HG02840 (cell line): ENCODE results near the gene KIF5C.

Source experiments
- ATAC-seq: cut with Tn5 transposase; IDR thresholded peaks from one replicate; pipeline ENCODE4 v1.9.1; 2021; ENCODE audit warnings: mild to moderate bottlenecking, moderate library complexity, moderate number of reproducible peaks; ENCODE audit not compliant: unreplicated experiment, low FRiP score

The KIF5C gene

DNA sequence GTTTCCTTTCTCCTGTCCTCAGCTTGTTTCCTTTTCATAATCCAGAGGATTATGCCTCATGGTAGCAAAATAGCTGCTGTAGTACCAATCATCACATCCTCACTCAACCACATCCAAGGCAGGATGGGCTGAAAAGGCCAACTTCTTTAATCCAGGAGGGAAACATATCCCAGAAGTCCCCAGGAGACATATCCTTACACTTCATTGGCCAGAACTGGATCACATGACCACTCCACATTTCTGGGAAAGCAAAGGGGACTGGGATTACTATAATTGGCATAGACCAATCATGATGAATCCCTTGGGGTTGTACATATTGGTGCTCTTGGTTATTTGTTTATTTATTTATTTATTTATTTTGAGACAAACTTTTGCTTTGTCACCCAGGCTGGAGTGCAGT, 109.4 kb downstream of the KIF5C start:
- no peak for ATAC-seq

- no peak for ATAC-seq
These were observed 112.3 kb downstream of the KIF5C start for GRCh38 chr2:148987286-148987685.

GRCh38 chr2:148988337-148988736, 113.3 kb downstream of the KIF5C start:
- no peak for ATAC-seq

- peak; percentile 82 for ATAC-seq
These were observed 115.0 kb downstream of the KIF5C start for GRCh38 chr2:148989882-148990493.

DNA sequence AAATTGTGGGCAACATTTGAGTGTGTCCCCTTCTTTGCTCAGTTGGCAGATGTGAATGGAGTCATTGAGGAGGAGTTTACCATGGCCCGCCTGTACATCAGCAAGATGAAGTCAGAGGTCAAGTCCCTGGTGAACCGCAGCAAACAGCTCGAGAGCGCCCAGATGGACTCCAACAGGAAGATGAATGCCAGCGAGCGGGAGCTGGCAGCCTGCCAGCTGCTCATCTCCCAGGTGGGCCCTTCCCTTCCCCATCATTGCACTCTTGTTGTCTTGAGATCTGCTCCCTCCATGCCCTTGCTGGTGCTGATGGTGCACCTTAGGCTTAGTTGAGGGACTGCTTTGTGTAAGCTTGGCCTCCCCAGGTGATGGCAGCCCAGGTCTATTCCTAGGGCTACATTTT, 115.9 kb downstream of the KIF5C start:
- ATAC-seq: no peak

DNA sequence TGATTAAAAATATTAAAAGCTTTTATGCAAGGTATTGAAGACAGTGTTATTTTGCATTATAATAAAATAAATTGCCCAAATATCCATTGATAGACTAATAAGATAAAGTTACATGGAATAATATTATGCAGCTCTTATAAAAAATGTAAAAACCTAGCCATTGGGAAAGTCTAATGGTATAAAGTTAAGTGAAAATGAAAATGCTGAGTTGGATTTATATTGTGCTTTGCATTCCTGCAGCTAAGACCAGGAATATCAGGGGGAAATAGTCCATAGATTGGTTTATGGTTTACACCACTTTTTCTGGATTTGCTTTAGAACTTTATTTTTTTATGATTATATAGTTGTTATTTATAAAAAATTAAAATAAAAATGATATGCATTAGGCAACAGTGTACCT, 117.4 kb downstream of the KIF5C start:
- no peak for ATAC-seq

DNA sequence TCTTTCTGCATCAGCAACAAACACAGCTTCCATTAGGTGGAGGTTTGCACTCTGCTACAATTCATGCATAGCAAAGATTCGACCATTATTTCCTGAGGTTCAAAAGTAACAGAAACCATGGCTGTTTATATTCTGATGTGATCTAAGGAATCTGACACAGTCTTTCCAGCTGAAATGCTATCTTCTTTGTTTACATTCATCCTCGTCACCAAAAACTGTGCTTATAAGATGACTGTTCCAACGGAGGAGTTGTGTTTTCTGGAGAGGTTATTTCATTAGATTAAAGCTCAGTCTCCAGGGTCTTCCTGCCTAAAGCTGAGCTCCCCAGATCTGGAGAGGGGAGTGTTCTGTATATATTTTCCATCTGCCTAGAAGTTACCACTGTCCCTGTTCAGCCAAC, 118.3 kb downstream of the KIF5C start:
- no peak for ATAC-seq

DNA sequence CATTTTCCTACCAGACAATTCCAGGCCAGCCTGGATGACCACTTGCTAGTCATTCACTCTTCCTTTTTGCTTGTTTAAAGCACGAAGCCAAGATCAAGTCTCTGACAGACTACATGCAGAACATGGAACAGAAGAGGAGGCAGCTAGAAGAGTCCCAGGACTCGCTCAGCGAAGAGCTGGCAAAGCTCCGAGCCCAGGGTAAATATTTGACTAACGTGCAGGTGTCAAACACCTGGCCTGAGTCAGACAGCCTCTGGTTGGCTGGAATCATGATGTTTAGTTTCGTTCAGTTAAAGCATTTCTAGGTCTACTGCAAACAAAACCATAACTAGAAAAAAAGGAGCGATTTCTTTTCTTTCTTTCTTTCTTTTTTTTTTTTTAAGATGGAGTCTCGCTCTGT, 119.3 kb downstream of the KIF5C start:
- no peak for ATAC-seq

GRCh38 chr2:148996805-148997204, 121.8 kb downstream of the KIF5C start:
- no peak for ATAC-seq

DNA sequence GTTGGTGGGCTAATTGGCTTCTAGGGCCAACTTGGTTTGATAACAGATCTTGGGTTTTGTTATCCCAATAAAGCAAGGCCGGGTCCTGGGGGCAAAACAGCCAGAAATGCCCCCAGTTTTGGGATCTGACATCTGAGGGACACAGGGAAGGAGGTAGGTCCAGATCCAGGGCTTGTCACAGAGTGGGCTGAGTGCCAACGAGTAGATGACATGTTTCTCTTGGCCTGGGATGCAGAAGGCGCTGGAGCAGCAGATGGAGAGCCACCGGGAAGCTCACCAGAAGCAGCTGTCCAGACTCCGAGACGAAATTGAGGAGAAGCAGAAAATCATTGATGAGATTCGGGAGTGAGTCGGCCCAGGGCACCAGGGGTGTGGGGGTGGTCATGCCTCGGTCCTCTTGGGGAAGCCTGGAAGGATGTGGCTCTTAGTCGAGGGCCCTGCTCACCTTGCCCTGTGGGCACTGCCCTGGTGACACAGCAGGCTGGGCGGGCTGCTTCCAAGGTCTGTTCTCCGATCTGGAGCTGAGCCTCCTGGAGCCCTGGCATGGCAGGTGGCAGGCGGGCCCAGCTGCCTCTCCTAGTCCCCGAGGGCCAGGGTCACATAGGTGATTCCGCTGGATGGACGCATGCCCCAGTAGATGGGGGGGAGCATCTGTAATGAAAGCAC, 123.3 kb downstream of the KIF5C start:
- no peak for ATAC-seq

DNA sequence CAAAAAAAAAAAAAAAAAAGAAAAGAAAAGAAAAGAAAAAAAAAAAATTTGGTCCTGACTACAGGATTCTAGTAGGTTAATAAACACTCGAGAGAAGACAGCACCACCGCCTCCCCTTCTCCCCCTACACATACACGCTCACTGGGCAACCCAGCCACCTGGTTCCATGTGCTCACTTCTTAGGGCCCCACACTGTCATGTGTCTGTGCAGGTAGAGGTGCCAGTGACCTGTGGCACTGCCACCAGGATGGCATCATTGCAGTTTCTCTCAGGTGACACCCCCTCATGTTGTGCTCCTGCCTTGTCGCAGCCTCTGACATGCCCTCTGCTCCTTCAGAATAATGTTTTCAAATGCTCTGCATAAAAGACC, 123.8 kb downstream of the KIF5C start:
- no peak for ATAC-seq

DNA sequence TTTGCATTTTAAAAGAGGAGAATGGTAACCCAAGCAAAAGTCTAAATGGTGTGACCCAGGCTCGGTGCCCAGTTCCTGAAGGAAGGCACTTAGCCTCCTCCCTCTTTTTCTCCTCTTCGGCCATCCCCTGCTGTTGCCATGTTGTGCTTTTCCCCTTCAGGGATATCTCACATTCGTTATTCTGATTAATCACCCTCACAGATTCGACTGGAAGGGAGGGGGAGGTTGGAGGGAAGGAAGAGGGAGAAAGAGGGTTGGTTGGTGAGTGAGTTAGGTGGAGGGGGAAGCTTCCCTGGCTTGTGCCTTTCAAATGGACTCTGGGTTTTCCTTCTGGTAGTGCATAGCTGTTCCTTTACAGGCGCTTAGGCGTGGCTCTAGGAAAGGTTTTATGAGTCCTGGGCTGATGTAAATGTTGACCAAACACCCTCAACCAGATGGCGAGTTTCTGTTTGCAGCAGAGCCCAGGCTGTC, 124.5 kb downstream of the KIF5C start:
- ATAC-seq: no peak

GRCh38 chr2:149000158-149000938, 125.3 kb downstream of the KIF5C start:
- no peak for ATAC-seq

GRCh38 chr2:149001496-149001895, 126.5 kb downstream of the KIF5C start:
- ATAC-seq: no peak

DNA sequence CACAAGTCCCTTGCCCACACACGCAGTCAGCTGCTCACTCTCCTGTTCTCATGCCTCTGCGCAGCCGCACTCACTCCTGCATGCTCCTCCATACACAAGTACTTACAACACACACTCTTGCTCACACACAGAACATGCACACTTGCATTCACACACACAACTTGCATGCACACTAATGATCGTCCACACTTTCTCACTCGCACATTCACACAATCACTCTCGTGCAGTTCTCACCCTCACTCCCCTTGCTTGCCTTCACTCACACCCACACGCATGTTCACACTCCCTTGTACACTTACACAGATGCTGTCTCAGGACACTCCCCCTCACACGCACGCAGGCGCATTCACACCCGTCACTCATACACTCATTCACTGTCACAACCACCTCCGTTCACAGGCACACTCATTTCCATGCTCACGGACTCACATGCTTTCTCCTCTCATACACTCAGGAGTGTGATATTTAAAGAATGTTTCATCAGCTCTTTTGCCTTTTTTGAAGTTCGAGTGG, 127.4 kb downstream of the KIF5C start:
- ATAC-seq: no peak

GRCh38 chr2:149002891-149003740, 128.1 kb downstream of the KIF5C start:
- no peak for ATAC-seq

GRCh38 chr2:149004836-149005235, 129.8 kb downstream of the KIF5C start:
- ATAC-seq: no peak

GRCh38 chr2:149005471-149006077, 130.5 kb downstream of the KIF5C start:
- no peak for ATAC-seq

GRCh38 chr2:149006883-149007543, 132.0 kb downstream of the KIF5C start:
- ATAC-seq: no peak

DNA sequence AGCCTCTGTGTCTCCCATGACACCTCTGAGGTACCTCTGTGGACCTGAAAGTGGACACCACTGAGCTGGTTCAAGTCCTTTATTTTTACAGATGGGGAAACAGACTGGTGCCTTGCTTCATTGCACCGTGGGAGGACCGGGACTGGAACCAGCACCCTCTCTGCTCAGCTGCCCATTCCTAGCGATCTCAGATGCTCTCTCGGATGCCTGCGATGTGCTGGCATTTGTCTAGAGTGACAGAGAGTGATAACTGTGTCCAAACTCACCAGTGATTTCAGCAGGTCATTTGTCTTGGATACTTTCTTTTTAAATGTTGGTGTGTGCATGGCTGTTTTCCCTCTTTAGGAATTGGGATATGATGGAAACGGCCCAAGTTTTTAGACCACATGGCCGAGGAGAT, 133.4 kb downstream of the KIF5C start:
- ATAC-seq: no peak
